Spinal cord (tissue), 10 donors: ENCODE data around the gene CAMKMT. TPM values are rescaled to one million over a fixed set of nuclear protein-coding genes. Genes with fewer than 3 reads are reported as not detected.

Source experiments
- DNase-seq, 6 donors: peaks; one replicate each; pipeline versions ENCODE4 v3.0.0 to v3.0.0-alpha.2; 2013 to 2015; ENCODE audit warnings: low spot score in 6 of 6, low read depth in 4 of 6
- H3K27ac ChIP-seq: one replicate; pipeline ENCODE4 v1.5.1; 2013; ENCODE audit warnings: low read depth, low read length, control low read depth
- H3K27me3 ChIP-seq: one replicate; pipeline ENCODE4 v1.6.1; 2013; ENCODE audit warnings: low read length; ENCODE audit not compliant: control insufficient read depth, insufficient read depth
- H3K36me3 ChIP-seq: one replicate; pipeline ENCODE4 v1.6.1; 2013; ENCODE audit warnings: low read length; ENCODE audit not compliant: control insufficient read depth, insufficient read depth
- H3K4me1 ChIP-seq: one replicate; pipeline ENCODE4 v1.6.1; 2013; ENCODE audit warnings: low read length; ENCODE audit not compliant: control insufficient read depth, insufficient read depth
- H3K4me3 ChIP-seq: one replicate; pipeline ENCODE4 v1.5.1; 2013; ENCODE audit warnings: low read depth, low read length, control low read depth
- H3K9me3 ChIP-seq: one replicate; pipeline ENCODE4 v1.6.1; 2013; ENCODE audit warnings: low read length; ENCODE audit not compliant: control insufficient read depth, insufficient read depth
- WGBS: methylation state at CpG from one replicate; pipeline ENCODE4 v1.1.5; 2013; ENCODE audit warnings: missing lambda C conversion rate; ENCODE audit not compliant: insufficient coverage; 5-methylcytosine and 5-hydroxymethylcytosine counted together
- polyA plus RNA-seq, 2 donors: library from polyadenylated mRNA; unstranded; fragments of 120-200 nt; gene quantifications; one replicate each; pipeline ENCODE4 v1.2.1, GENCODE V29; 2013; ENCODE audit not compliant: insufficient read length in 2 of 2
- total RNA-seq, 2 donors: library from RNA; depleted of rRNA in 1 of 2; stranded (reverse); fragments of 120-200 nt in 1 of 2; fragments of >200 nt in 1 of 2; gene quantifications; one replicate each; pipeline versions ENCODE4 v1.2.3 to v1.2.4, GENCODE V29; 2013 to 2014
- donor health status: healthy.

The CAMKMT gene
- total and polyA plus RNA-seq, 4 donors = 8.0 to 16.8 (median 13.9) TPM

- no peaks in the 10 kb centered on the region for H3K27me3 ChIP-seq
- H3K9me3 ChIP-seq = no peaks in the 10 kb centered on the region
- WGBS = no CpG with 5 or more reads among the region's 1 CpG
- DNase-seq = no peak
- no peak overlapping the region for H3K27ac ChIP-seq
- H3K36me3 ChIP-seq = no peaks in the 10 kb centered on the region
- H3K4me3 ChIP-seq = no peak overlapping the region
- H3K4me1 ChIP-seq = no peaks in the 10 kb centered on the region
These were observed 250.5 kb downstream of the CAMKMT start for GRCh38 chr2:44612276-44612675.

- no peak overlapping the region for H3K27ac ChIP-seq
- H3K9me3 ChIP-seq = no peaks in the 10 kb centered on the region
- no peak overlapping the region for H3K4me3 ChIP-seq
- no peaks in the 10 kb centered on the region for H3K36me3 ChIP-seq
- DNase-seq = no peak
- no peaks in the 10 kb centered on the region for H3K4me1 ChIP-seq
- no CpG with 5 or more reads among the region's 2 CpGs for WGBS
- H3K27me3 ChIP-seq = no peaks in the 10 kb centered on the region
These were observed 253.2 kb downstream of the CAMKMT start for GRCh38 chr2:44614940-44615339.

GRCh38 chr2:44615950-44616518, 254.3 kb downstream of the CAMKMT start:
- no peak overlapping the region for H3K27ac ChIP-seq
- DNase-seq = no peak
- 57% methylated on average over 3 of the region's 4 CpGs for WGBS
- no peaks in the 10 kb centered on the region for H3K9me3 ChIP-seq
- H3K27me3 ChIP-seq = no peaks in the 10 kb centered on the region
- no peaks in the 10 kb centered on the region for H3K4me1 ChIP-seq
- H3K4me3 ChIP-seq = no peak overlapping the region
- H3K36me3 ChIP-seq = no peaks in the 10 kb centered on the region

- no CpG with 5 or more reads among the region's 3 CpGs for WGBS
- no peaks in the 10 kb centered on the region for H3K36me3 ChIP-seq
- DNase-seq = no peak
- H3K27ac ChIP-seq = no peak overlapping the region
- H3K9me3 ChIP-seq = no peaks in the 10 kb centered on the region
- H3K4me3 ChIP-seq = no peak overlapping the region
- H3K27me3 ChIP-seq = no peaks in the 10 kb centered on the region
- no peaks in the 10 kb centered on the region for H3K4me1 ChIP-seq
These were observed 255.0 kb downstream of the CAMKMT start for GRCh38 chr2:44616667-44617155.

- no peak overlapping the region for H3K4me3 ChIP-seq
- peak in 1 of 6 donors; percentile 2 for DNase-seq
- no peak overlapping the region for H3K27ac ChIP-seq
- no peaks in the 10 kb centered on the region for H3K27me3 ChIP-seq
- H3K36me3 ChIP-seq = no peaks in the 10 kb centered on the region
- no peaks in the 10 kb centered on the region for H3K9me3 ChIP-seq
- WGBS = 60% methylated on average over 2 of the region's 5 CpGs
- no peaks in the 10 kb centered on the region for H3K4me1 ChIP-seq
These were observed 256.7 kb downstream of the CAMKMT start for GRCh38 chr2:44618251-44619023.

GRCh38 chr2:44620189-44620990, 258.6 kb downstream of the CAMKMT start:
- no peaks in the 10 kb centered on the region for H3K4me1 ChIP-seq
- 91% methylated on average over 2 of the region's 2 CpGs for WGBS

GRCh38 chr2:44623622-44624351, 262.0 kb downstream of the CAMKMT start:
- Histone ChIP-seq H3K27me3 (no peaks in the 10 kb centered on the region), H3K9me3 (no peaks in the 10 kb centered on the region), H3K27ac (no peak overlapping the region), H3K36me3 (no peaks in the 10 kb centered on the region), H3K4me1 (no peaks in the 10 kb centered on the region), H3K4me3 (no peak overlapping the region)
- DNase-seq = peak in 1 of 6 donors; percentile 67

More at GRCh38 chr2:44620189-44620990, 258.6 kb downstream of the CAMKMT start:
- DNase-seq = no peak
- no peak overlapping the region for H3K27ac ChIP-seq
- H3K27me3 ChIP-seq = no peaks in the 10 kb centered on the region
- H3K9me3 ChIP-seq = no peaks in the 10 kb centered on the region
- H3K4me3 ChIP-seq = no peak overlapping the region
- no peaks in the 10 kb centered on the region for H3K36me3 ChIP-seq

GRCh38 chr2:44628297-44628696, 266.6 kb downstream of the CAMKMT start:
- Histone ChIP-seq H3K27ac (no peak overlapping the region), H3K36me3 (no peaks in the 10 kb centered on the region), H3K4me3 (no peak overlapping the region), H3K4me1 (no peaks in the 10 kb centered on the region), H3K9me3 (peaks cover 4% of the 10 kb centered on the region), H3K27me3 (no peaks in the 10 kb centered on the region)
- no peak for DNase-seq
- WGBS = no CpG with 5 or more reads among the region's 1 CpG

GRCh38 chr2:44632931-44633689, 271.4 kb downstream of the CAMKMT start:
- Histone ChIP-seq H3K4me3 (no peak overlapping the region), H3K9me3 (peaks cover 5% of the 10 kb centered on the region), H3K4me1 (no peaks in the 10 kb centered on the region), H3K36me3 (no peaks in the 10 kb centered on the region), H3K27ac (no peak overlapping the region), H3K27me3 (no peaks in the 10 kb centered on the region)
- DNase-seq = no peak
- no CpG with 5 or more reads among the region's 4 CpGs for WGBS
